Measurements from ENCODE around the gene PCIF1.

DNA sequence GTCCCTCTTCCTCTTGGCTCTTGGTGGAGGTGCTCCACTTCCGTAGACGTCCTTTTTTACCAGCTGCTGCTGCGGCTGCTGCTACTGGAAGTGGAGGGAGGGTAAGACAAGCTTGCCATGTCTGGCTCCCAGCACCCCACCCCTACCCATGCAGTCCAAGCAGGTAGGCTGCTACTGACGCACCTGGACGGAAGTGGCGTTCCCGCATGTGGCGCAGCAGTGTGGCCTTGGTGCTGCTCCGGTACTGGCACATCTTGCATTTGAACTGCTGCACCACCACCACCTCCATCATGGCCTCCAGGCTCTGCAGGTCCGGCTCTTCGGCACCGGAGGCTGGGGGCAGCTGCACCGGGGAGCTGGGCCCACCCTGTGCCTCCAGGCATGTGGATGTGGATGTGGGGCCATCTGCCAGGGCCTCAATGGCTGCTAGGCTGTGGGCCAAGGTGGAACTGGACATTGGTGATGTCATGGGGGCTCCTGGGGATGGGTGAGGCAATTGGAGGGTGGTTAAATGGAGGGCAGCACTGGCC is 33.1 kb downstream of the PCIF1 start:
- TF ChIP-seq FOXA1 (IDR thresholded peaks at IDR 0.05) (no peak), SP1 (IDR thresholded peaks at IDR 0.05) (no peak)
